Measurements from ENCODE around the gene MLLT3. TPM values are rescaled to one million over a fixed set of nuclear protein-coding genes. Genes with fewer than 3 reads are reported as not detected.

MLLT3 gene
- total RNA-seq, 6 experiments from 2014 or later = 0.43 to 2.5 (median 1.2) TPM

DNA sequence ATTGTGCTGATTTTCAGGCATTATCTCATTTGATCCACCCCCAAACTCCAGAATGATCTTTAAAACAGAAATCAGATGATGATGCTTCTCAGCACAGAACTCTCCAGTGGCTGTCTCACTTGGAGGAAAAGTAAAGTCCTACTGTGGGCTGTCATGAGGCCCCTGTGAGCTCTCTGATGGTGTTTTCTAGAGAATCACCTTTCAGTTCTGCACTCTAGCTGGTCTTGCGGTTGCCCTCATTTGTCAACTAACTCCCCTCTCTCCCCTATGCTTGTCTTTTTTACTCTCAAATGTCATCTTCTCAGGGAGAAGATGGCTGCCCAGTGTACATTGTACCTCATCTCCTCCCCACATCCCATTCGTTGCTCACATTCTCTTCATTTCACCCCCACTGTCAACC is 295.8 kb downstream of the MLLT3 start:
- Histone ChIP-seq H3K4me1 (no peaks in the 10 kb centered on the region), H3K27me3 (no peaks in the 10 kb centered on the region), H3K4me3 (no peak overlapping the region), H3K9me3 (no peaks in the 10 kb centered on the region), H3K36me3 (no peaks in the 10 kb centered on the region), H3K27ac (no peak overlapping the region)
- DNase-seq = no peak
- WGBS (ENCODE audit: insufficient coverage, low coverage, low lambda C conversion rate, missing lambda C conversion rate) = 60% methylated on average over 2 of the region's 2 CpGs
- intact Hi-C loops (cut with DNase I) = no loop called here
- ATAC-seq = no peak
- no peak for TF ChIP-seq POLR2A (IDR thresholded peaks at IDR 0.05)

DNA sequence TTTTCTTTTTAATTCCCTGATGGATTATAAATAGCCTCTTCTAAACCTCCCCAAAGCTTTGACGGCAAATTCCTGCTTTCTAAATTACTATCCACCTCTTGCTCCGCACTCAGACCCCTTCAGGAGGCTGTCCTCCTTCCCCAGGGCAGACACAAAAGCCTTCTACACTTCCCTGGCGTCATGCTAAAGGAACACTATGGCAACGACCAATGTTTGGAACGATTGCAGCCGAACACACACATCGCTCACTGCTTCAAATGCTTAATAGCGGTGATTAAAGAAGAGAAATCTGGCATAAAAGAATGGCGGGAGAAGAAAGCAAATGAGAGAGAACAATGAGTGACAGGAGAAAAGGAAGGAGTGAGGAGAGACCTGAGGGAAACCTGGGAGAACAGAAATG is 297.3 kb downstream of the MLLT3 start:
- intact Hi-C loops (cut with DNase I) = no loop called here
- no peak overlapping the region for H3K4me3 ChIP-seq
- ATAC-seq (no peak), DNase-seq (no peak)
- no peaks in the 10 kb centered on the region for H3K27me3 ChIP-seq
- TF ChIP-seq POLR2A (IDR thresholded peaks at IDR 0.05) = no peak
- TF ChIP-seq, protein P1, sequence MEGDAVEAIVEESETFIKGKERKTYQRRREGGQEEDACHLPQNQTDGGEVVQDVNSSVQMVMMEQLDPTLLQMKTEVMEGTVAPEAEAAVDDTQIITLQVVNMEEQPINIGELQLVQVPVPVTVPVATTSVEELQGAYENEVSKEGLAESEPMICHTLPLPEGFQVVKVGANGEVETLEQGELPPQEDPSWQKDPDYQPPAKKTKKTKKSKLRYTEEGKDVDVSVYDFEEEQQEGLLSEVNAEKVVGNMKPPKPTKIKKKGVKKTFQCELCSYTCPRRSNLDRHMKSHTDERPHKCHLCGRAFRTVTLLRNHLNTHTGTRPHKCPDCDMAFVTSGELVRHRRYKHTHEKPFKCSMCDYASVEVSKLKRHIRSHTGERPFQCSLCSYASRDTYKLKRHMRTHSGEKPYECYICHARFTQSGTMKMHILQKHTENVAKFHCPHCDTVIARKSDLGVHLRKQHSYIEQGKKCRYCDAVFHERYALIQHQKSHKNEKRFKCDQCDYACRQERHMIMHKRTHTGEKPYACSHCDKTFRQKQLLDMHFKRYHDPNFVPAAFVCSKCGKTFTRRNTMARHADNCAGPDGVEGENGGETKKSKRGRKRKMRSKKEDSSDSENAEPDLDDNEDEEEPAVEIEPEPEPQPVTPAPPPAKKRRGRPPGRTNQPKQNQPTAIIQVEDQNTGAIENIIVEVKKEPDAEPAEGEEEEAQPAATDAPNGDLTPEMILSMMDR (IDR thresholded peaks at IDR 0.05) = no peak
- H3K36me3 ChIP-seq = no peaks in the 10 kb centered on the region
- WGBS (ENCODE audit: insufficient coverage, low coverage, low lambda C conversion rate, missing lambda C conversion rate) = 66% methylated on average over 9 of the region's 9 CpGs
- no peaks in the 10 kb centered on the region for H3K9me3 ChIP-seq
- no peaks in the 10 kb centered on the region for H3K4me1 ChIP-seq
- no peak overlapping the region for H3K27ac ChIP-seq

DNA sequence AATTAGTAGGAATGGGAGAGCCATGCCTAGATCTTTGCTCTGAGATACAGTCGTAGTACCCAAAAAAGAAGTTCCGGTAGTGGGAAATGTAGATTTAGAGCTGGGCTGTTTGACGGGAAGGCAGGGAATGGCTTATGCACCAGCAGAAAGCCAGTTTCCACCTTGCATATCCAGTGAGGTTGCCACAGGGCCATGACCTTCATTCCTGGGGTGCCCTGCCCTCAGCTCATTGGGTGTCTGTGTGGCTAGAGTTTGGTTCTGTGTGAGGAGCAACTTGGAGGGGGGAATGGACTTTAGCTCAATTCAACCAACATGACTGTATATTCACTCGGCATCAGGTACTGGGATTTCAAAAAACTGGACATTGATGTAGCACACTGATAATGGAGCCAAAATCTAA is 300.1 kb downstream of the MLLT3 start:
- no peak for ATAC-seq
- no peaks in the 10 kb centered on the region for H3K27me3 ChIP-seq
- TF ChIP-seq, protein P1 (IDR thresholded peaks at IDR 0.05) = no peak
- TF ChIP-seq POLR2A (IDR thresholded peaks at IDR 0.05) = no peak
- H3K9me3 ChIP-seq = no peaks in the 10 kb centered on the region
- no peak overlapping the region for H3K4me3 ChIP-seq
- WGBS (ENCODE audit: insufficient coverage, low coverage, low lambda C conversion rate, missing lambda C conversion rate) = no CpG with 5 or more reads among the region's 4 CpGs
- no peaks in the 10 kb centered on the region for H3K36me3 ChIP-seq
- no peak for DNase-seq
- intact Hi-C loops (cut with DNase I) = no loop called here
- H3K4me1 ChIP-seq = no peaks in the 10 kb centered on the region
- no peak overlapping the region for H3K27ac ChIP-seq

DNA sequence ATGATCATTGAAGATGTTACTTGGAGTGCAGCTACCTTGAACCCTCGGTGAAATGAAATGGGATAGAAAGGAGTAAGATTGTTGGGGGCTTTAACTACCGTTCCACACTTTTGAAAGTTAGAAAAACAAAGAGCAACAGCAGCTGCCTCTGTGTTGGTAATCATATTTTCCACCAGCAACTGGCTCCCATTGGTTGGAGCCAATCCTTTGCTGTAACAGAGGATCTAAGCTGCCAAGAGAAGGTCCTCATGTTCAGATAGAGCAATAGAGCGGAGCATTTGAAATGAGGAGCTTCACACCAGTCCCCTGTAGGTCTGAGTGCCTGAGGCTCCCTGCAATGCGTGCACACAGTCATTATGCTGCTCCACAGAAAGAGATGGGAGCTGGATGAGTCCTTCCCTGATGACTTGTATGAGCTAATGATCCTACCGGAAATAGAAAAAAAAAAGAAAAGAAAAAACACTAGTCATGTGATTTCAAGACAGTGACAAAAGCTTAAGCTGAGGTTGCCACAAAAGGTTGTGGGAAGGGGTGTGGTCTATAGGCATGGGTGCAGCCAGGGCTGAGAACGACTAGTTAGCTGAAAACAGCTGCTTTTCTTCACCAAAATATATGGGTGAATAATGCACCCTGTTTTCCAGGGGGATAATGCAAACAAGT is 300.7 kb downstream of the MLLT3 start:
- no peaks in the 10 kb centered on the region for H3K9me3 ChIP-seq
- no peaks in the 10 kb centered on the region for H3K27me3 ChIP-seq
- H3K4me1 ChIP-seq = no peaks in the 10 kb centered on the region
- DNase-seq = no peak
- no peaks in the 10 kb centered on the region for H3K36me3 ChIP-seq
- intact Hi-C loops (cut with DNase I) = no loop called here
- no peak overlapping the region for H3K27ac ChIP-seq
- H3K4me3 ChIP-seq = no peak overlapping the region
- ATAC-seq = no peak
- TF ChIP-seq, protein P1 (IDR thresholded peaks at IDR 0.05) = no peak
- TF ChIP-seq POLR2A (IDR thresholded peaks at IDR 0.05) = no peak
- 32% methylated on average over 5 of the region's 6 CpGs for WGBS (ENCODE audit: insufficient coverage, low coverage, low lambda C conversion rate, missing lambda C conversion rate)

DNA sequence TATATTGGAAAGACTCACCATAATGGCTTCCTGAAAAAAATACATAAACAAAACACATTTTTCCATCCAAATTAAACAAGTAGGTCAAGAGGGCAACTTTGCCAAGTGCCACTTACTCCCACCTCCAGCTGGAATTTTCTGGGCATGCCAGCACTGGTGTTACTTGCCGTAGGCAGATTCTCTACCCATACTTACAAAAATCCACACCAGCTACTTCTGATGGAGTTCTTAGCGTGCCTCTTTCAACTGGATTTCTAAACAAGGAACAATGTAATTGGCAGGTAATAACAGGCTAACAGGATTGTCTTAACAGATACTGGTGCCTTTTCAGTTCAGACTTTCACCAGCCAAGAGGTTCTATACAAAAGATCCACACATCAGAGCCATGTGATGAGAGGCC is 301.4 kb downstream of the MLLT3 start:
- no peaks in the 10 kb centered on the region for H3K9me3 ChIP-seq
- no peaks in the 10 kb centered on the region for H3K4me1 ChIP-seq
- whole genome bisulfite sequencing (ENCODE audit: insufficient coverage, low coverage, low lambda C conversion rate, missing lambda C conversion rate) = 29% methylated on average over 2 of the region's 2 CpGs
- intact Hi-C loops (cut with DNase I) = no loop called here
- TF ChIP-seq POLR2A (IDR thresholded peaks at IDR 0.05) = no peak
- TF ChIP-seq, protein P1 (IDR thresholded peaks at IDR 0.05) = no peak
- no peaks in the 10 kb centered on the region for H3K36me3 ChIP-seq
- no peaks in the 10 kb centered on the region for H3K27me3 ChIP-seq
- ATAC-seq = no peak
- DNase-seq = no peak
- no peak overlapping the region for H3K4me3 ChIP-seq
- H3K27ac ChIP-seq = no peak overlapping the region

Measured in right lobe of liver (tissue), 6 donors.